Testis (tissue), 2 donors: ENCODE data around the gene TBXAS1.

Source experiments
- CTCF ChIP-seq, 3 experiments: fragments of 450-650 bp in 2 of 3; fragments of 200-600 bp in 1 of 3; sonication (generic) in 1 of 3; IDR thresholded peaks; one replicate each; pipeline ENCODE4 v1.5.1; 2016 to 2019; ENCODE audit warnings: antibody characterized with exemption in 3 of 3, mild to moderate bottlenecking in 2 of 3, moderate library complexity in 1 of 3
- POLR2A ChIP-seq: fragments of 450-650 bp; IDR thresholded peaks from one replicate; pipeline ENCODE4 v1.6.1; 2017; ENCODE audit warnings: antibody characterized with exemption, mild to moderate bottlenecking, moderate library complexity

DNA sequence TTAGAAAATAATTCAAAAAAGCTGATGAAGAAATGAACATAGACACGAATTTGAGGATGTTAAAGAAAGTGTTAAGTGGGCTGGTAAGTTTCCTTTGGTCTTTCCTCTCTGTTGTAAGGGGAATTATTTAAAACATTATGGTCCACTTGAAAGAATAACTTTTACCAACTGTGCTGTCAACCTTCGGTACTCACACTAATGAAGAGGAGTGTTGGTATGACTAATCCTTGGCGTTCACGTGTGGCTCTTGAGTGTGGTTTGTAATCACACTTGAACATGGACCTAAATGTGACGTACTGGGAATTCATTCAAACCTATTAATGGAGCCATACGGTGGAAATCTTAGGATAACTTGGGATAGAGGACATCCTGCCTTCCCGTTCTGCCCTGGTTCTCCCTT lies 41.3 kb downstream of the TBXAS1 start:
- TF ChIP-seq CTCF (IDR thresholded peaks at IDR 0.05) (no peak), POLR2A (no peak)
